Measurements from ENCODE around the gene TMTC2. TPM values are rescaled to one million over a fixed set of nuclear protein-coding genes. Genes with fewer than 3 reads are reported as not detected.

Gene TMTC2
- total and polyA plus RNA-seq, 10 of the 15 experiments (the other 5 are each of a cell fraction or from before 2014, with no cell fraction given): 0.14 to 9.7 (median 1.2) TPM

GRCh38 chr12:82971584-82971983 lies 284.9 kb downstream of the TMTC2 start (continued):
- TF ChIP-seq ELK1 (IDR thresholded peaks at IDR 0.05; ENCODE audit: low read depth, low read length) (no peak), ZNF687 (IDR thresholded peaks at IDR 0.05) (no peak), E2F8 (IDR thresholded peaks at IDR 0.05; ENCODE audit: low read depth, partially characterized antibody) (no peak), BCL3 (IDR thresholded peaks at IDR 0.05; ENCODE audit: borderline replicate concordance, insufficient read depth, low read depth, low read length, poor library complexity, severe bottlenecking) (no peak), TARDBP (IDR thresholded peaks at IDR 0.05; ENCODE audit: borderline replicate concordance) (no peak), SIX5 (IDR thresholded peaks at IDR 0.05; ENCODE audit: low read depth, low read length, severe bottlenecking) (no peak), RAD51 (IDR thresholded peaks at IDR 0.05) (no peak), SMAD5 (IDR thresholded peaks at IDR 0.05; ENCODE audit: low read depth) (no peak), CHD1 (IDR thresholded peaks at IDR 0.05; ENCODE audit: low read depth, low read length) (no peak)

All from GM12878 (cell line).